Measurements from ENCODE around the gene EMC8. TPM values are rescaled to one million over a fixed set of nuclear protein-coding genes. Genes with fewer than 3 reads are reported as not detected.
"Not testable (repeated sequence)": the region's sequence is repeated elsewhere in the genome, so short reads cannot be mapped to it uniquely, and the experiment has no call there.

EMC8 gene
- total and polyA plus RNA-seq, 8 donors, result 1.8 to 38.8 (median 16.4) TPM

DNA sequence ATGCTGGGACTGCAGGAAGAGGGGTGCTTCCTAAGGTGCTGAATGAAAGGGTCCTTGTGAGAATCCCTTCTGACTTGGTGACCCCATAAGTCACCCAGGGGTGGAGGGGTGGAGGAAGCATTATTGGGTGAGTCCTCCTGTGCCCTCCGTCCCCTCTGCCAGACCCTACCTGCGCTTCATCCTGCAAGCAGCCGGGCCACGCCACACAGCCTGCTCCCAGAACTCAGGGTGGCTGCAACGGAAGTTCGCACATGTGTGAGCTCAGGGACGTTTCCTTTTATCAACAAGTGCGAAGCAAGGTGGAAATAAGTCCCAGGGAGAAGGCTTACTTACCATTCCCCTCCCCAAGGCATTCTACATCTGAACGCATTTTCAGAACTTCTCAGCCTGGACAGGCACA, 41.1 kb upstream of the EMC8 start:
- H3K27me3 ChIP-seq, result peaks cover 0 to 49% (median 0%) of the 10 kb centered on the region in 3 donors
- no peak overlapping the region for H3K4me3 ChIP-seq
- TF ChIP-seq CTCF (IDR thresholded peaks at IDR 0.05) (no peak), POLR2A (IDR thresholded peaks at IDR 0.05) (no peak), POLR2AphosphoS5 (IDR thresholded peaks at IDR 0.05) (no peak), EP300 (IDR thresholded peaks at IDR 0.05) (no peak)
- intact Hi-C loops (cut with DNase I; ENCODE audit: low total_unique reads), result no loop called here
- H3K36me3 ChIP-seq, result no peaks in the 10 kb centered on the region
- 86 to 95% (median 91%) methylated on average over 9 of the region's 9 CpGs for WGBS, 5 donors
- H3K27ac ChIP-seq, result no peak overlapping the region
- peaks cover 8 to 18% (median 10%) of the 10 kb centered on the region in 4 donors for H3K4me1 ChIP-seq
- H3K9me3 ChIP-seq, result no peaks in the 10 kb centered on the region
- no peak for DNase-seq

DNA sequence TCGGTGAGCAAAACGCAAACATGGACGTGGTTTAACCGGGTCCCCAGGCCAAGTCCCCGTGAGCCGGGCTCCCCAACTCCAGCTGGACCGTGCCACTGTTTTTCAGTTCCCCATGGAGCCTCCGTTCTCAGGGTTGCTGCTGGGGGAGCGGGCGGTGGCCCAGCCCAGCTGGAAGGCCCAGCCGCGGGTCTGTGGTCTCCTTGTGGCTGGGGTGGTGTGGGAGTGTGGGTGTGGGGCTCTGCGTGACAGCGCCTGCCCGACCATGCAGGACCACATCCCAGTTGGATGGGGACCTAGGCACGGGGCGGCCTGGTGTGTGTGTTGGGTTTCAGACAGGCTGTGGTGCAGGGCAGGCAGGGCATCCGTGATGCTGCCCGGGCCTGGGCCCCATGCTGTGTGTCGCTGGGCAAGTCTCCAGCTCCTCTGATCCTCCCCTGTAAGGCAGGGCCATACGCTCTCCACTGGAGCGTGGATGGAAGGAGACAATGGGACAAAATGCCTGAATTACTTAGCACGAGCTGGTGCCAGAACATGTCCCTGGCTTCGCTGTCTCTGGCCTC, 40.4 kb upstream of the EMC8 start:
- Histone ChIP-seq H3K36me3 (no peaks in the 10 kb centered on the region), H3K9me3 (no peaks in the 10 kb centered on the region), H3K4me1 (peaks cover 1 to 12% (median 4%) of the 10 kb centered on the region in 4 donors), H3K4me3 (no peak overlapping the region), H3K27me3 (peaks cover 0 to 56% (median 0%) of the 10 kb centered on the region in 3 donors), H3K27ac (no peak overlapping the region)
- intact Hi-C loops (cut with DNase I; ENCODE audit: low total_unique reads), result no loop called here
- WGBS, 5 donors, result 82 to 92% (median 88%) methylated on average over 22 to 24 of the region's 24 CpGs
- no peak for DNase-seq
- no peak for TF ChIP-seq POLR2A (IDR thresholded peaks at IDR 0.05)
- no peak for TF ChIP-seq EP300 (IDR thresholded peaks at IDR 0.05)
- TF ChIP-seq CTCF (IDR thresholded peaks at IDR 0.05), result no peak
- TF ChIP-seq POLR2AphosphoS5 (IDR thresholded peaks at IDR 0.05), result no peak

DNA sequence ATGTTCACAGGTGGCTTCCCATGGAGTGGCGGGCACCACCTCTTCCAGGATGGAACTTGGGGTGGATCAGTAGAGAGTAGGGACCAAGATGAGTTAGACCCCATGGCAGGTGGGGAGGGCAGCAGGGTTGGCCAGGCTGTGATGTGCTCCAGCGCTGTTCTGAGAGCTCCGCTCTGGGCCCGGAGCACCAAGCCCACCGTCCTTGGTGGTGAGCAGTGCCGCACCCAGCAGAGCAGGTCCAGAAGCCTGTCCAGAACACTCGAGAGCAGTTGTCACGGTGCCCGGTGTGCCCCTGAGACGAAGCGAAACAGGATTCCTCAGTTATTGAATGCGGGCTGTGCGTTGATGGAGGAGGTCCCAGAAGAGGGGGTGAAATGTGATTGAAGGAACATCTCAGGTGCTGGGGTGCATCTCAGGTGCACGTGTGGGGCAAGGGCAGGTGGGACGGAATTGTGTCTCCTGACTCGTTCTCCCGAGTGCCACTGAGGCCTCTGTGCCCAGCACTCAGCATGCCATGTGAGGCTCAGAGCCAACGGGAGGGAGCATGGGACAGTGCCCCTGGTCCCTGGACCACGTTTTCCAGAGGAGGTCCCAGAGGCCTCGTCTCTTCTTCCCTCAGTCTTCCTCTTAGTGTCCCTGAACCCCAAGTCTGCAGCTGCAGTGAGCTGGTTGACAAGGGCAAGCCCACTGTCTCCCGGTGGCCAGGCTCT, 39.7 kb upstream of the EMC8 start:
- Histone ChIP-seq H3K4me3 (no peak overlapping the region), H3K4me1 (peaks cover 0 to 7% (median 0%) of the 10 kb centered on the region in 4 donors), H3K36me3 (no peaks in the 10 kb centered on the region), H3K27ac (no peak overlapping the region), H3K27me3 (peaks cover 0 to 60% (median 0%) of the 10 kb centered on the region in 3 donors), H3K9me3 (no peaks in the 10 kb centered on the region)
- intact Hi-C loops (cut with DNase I; ENCODE audit: low total_unique reads), result no loop called here
- TF ChIP-seq POLR2A (IDR thresholded peaks at IDR 0.05), result no peak
- TF ChIP-seq EP300 (IDR thresholded peaks at IDR 0.05), result no peak
- TF ChIP-seq POLR2AphosphoS5 (IDR thresholded peaks at IDR 0.05), result no peak
- TF ChIP-seq CTCF (IDR thresholded peaks at IDR 0.05), result no peak
- DNase-seq, result no peak
- WGBS, 5 donors, result 88 to 94% (median 92%) methylated on average over 20 to 21 of the region's 21 CpGs

DNA sequence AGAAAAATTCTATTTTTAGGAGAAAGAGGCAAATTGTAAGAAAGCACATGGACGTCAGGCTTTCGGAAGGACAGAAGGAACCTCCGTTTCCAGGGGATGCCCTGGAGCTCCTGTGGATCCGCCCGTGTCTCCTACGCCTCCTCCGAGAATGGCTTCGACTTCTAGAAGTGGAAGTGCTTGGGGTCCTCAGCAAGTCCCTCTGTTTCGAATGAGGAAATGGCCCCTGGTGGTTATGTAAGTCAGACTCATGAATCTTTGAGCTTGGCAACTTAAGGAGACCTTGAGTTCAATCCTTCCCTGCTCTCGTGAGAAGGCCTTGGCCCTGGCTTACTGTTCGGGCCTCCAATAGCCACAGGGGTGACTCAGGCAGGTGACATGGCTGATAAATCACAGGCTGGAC, 39.0 kb upstream of the EMC8 start:
- WGBS, 5 donors, result 85 to 93% (median 86%) methylated on average over 11 of the region's 11 CpGs
- peaks cover 0 to 64% (median 0%) of the 10 kb centered on the region in 3 donors for H3K27me3 ChIP-seq
- H3K4me1 ChIP-seq, result peaks cover 0 to 7% (median 1%) of the 10 kb centered on the region in 4 donors
- no peaks in the 10 kb centered on the region for H3K9me3 ChIP-seq
- intact Hi-C loops (cut with DNase I; ENCODE audit: low total_unique reads), result no loop called here
- no peaks in the 10 kb centered on the region for H3K36me3 ChIP-seq
- TF ChIP-seq POLR2A (IDR thresholded peaks at IDR 0.05), result no peak
- H3K4me3 ChIP-seq, result no peak overlapping the region
- DNase-seq, result no peak
- H3K27ac ChIP-seq, result no peak overlapping the region

- 85 to 93% (median 90%) methylated on average over 4 of the region's 4 CpGs for WGBS, 5 donors
- H3K27ac ChIP-seq; H3K9me3 ChIP-seq; H3K36me3 ChIP-seq; H3K4me1 ChIP-seq; DNase-seq; intact Hi-C loops (cut with DNase I; ENCODE audit: low total_unique reads); H3K4me3 ChIP-seq: not testable (repeated sequence)
- peaks cover 0 to 71% (median 0%) of the 10 kb centered on the region in 3 donors for H3K27me3 ChIP-seq
These were observed 38.3 kb upstream of the EMC8 start for GRCh38 chr16:85837654-85838053.

Data from stomach (tissue), 9 donors.